Endothelial cell of umbilical vein (primary cell): ENCODE data around the gene EVC2. TPM values are rescaled to one million over a fixed set of nuclear protein-coding genes. Genes with fewer than 3 reads are reported as not detected.

Experiments used
- BruUV-seq: library from RNA; stranded (reverse); fragments of 400-500 nt; replicated peaks from 2 replicates; lab custom pipeline; 2021; lab: Mats Ljungman, UMichigan
- CTCF ChIA-PET: fragments of 300-600, 350-600 bp; sonication (Branson Sonifier 250); formaldehyde crosslinking; loops from one replicate; lab custom pipeline; 2021; ENCODE audit warnings: antibody characterized with exemption, inconsistent platforms; lab: Charles Lee
- POLR2A ChIA-PET: fragments of 300-600, 350-600 bp; sonication (Branson Sonifier 250); formaldehyde crosslinking; loops from one replicate; lab custom pipeline; 2021; ENCODE audit warnings: antibody characterized with exemption, inconsistent platforms; lab: Charles Lee
- DNase-seq: peaks from one replicate; pipeline ENCODE4 v3.0.0-alpha.2; 2011; ENCODE audit warnings: low read depth, low spot score
- FAIRE-seq: peaks from 2 replicates; lab custom pipeline; 2011; peaks lifted over from hg19 to GRCh38; lab: Jason Lieb, UNC
- H2AFZ ChIP-seq: 2 replicates; pipeline ENCODE4 v1.6.0; 2012; ENCODE audit warnings: low read depth, low read length, control low read depth, inconsistent platforms
- H3K27ac ChIP-seq: 2 replicates; pipeline ENCODE4 v1.5.1; 2011; ENCODE audit warnings: low read depth, mild to moderate bottlenecking, control low read depth, low read length, moderate library complexity; ENCODE audit not compliant: insufficient read depth
- H3K27me3 ChIP-seq, 2 experiments: 2 replicates each; pipeline versions ENCODE4 v1.6.0 to v1.6.1; 2011; ENCODE audit warnings: low read length in 2 of 2, mixed read lengths in 1 of 2; ENCODE audit not compliant: control insufficient read depth in 2 of 2, insufficient read depth in 2 of 2
- H3K36me3 ChIP-seq, 2 experiments: 2 replicates in 1 of 2; 3 replicates in 1 of 2; pipeline ENCODE4 v1.5.1; 2011; ENCODE audit warnings: low read length in 2 of 2, mild to moderate bottlenecking in 1 of 2, moderate library complexity in 1 of 2; ENCODE audit not compliant: control insufficient read depth in 2 of 2, insufficient read depth in 2 of 2; ENCODE audit errors: extremely low read depth in 1 of 2
- H3K4me1 ChIP-seq: 3 replicates; pipeline ENCODE4 v1.5.1; 2011; ENCODE audit warnings: mild to moderate bottlenecking, low read length; ENCODE audit not compliant: control insufficient read depth, insufficient read depth; ENCODE audit errors: extremely low read depth
- H3K4me2 ChIP-seq: 2 replicates; pipeline ENCODE4 v1.6.1; 2011; ENCODE audit warnings: low read length, control low read depth, mixed read lengths; ENCODE audit not compliant: insufficient read depth
- H3K4me3 ChIP-seq, 3 experiments: fragments of 200-600 bp in 1 of 3; sonication (generic), shearing (Covaris generic) in 1 of 3; replicated peaks in 1 of 3; 2 replicates each; pipeline ENCODE4 v1.5.1; 2011 to 2016; ENCODE audit warnings: control low read depth in 3 of 3, low read length in 3 of 3, mild to moderate bottlenecking in 2 of 3, inconsistent platforms in 1 of 3, low read depth in 1 of 3, moderate library complexity in 1 of 3; ENCODE audit not compliant: insufficient read depth in 1 of 3
- H3K79me2 ChIP-seq: 2 replicates; pipeline ENCODE4 v1.6.0; 2012; ENCODE audit warnings: low read length, inconsistent platforms; ENCODE audit not compliant: control insufficient read depth, insufficient read depth
- H3K9ac ChIP-seq: replicated peaks from 2 replicates; pipeline ENCODE3; 2011; ENCODE audit warnings: low read length, control low read depth; ENCODE audit not compliant: insufficient read depth; ENCODE audit errors: extremely low read depth
- H3K9me1 ChIP-seq: replicated peaks from 3 replicates; pipeline ENCODE4 v1.6.0; 2011; ENCODE audit warnings: mild to moderate bottlenecking, low read length; ENCODE audit not compliant: control insufficient read depth, insufficient read depth; ENCODE audit errors: extremely low read depth
- H3K9me3 ChIP-seq: replicated peaks from 2 replicates; pipeline ENCODE4 v1.5.1; 2012; ENCODE audit warnings: low read length, inconsistent platforms; ENCODE audit not compliant: control insufficient read depth, insufficient read depth
- H4K20me1 ChIP-seq: replicated peaks from 2 replicates; pipeline ENCODE3; 2011; ENCODE audit warnings: mild to moderate bottlenecking, low read length; ENCODE audit not compliant: control insufficient read depth, insufficient read depth; ENCODE audit errors: extremely low read depth
- CTCF ChIP-seq, 2 donors: IDR thresholded peaks; 1 replicate in 1 of 2; 2 replicates in 1 of 2; pipeline ENCODE4 v1.5.1; 2011; ENCODE audit warnings: low read length in 2 of 2, mild to moderate bottlenecking in 2 of 2, moderate library complexity in 2 of 2, control low read depth in 1 of 2, inconsistent platforms in 1 of 2, low read depth in 1 of 2; ENCODE audit not compliant: insufficient read depth in 1 of 2; ENCODE audit errors: extremely low read depth in 1 of 2
- EZH2 ChIP-seq: IDR thresholded peaks from 2 replicates; pipeline ENCODE4 v1.6.1; 2012; ENCODE audit warnings: borderline replicate concordance, low read depth, mild to moderate bottlenecking, moderate library complexity, low read length, inconsistent platforms; ENCODE audit not compliant: severe bottlenecking
- FOS ChIP-seq: IDR thresholded peaks from 2 replicates; pipeline ENCODE4 v1.6.1; 2011; ENCODE audit warnings: mild to moderate bottlenecking, low read length, moderate library complexity, borderline replicate concordance; ENCODE audit not compliant: insufficient read depth
- GATA2 ChIP-seq: IDR thresholded peaks from 2 replicates; pipeline ENCODE4 v1.7.0; 2011; ENCODE audit warnings: low read depth, mild to moderate bottlenecking, moderate library complexity, mixed read lengths, low read length; ENCODE audit not compliant: insufficient read length, insufficient read depth
- JUN ChIP-seq: IDR thresholded peaks from 2 replicates; pipeline ENCODE4 v1.6.1; 2011; ENCODE audit warnings: borderline replicate concordance, low read depth; ENCODE audit not compliant: insufficient read length, insufficient read depth
- MAX ChIP-seq: IDR thresholded peaks from 2 replicates; pipeline ENCODE4 v1.6.1; 2011; ENCODE audit not compliant: insufficient read depth, insufficient read length
- MYC ChIP-seq: IDR thresholded peaks from one replicate; pipeline ENCODE4 v1.6.1; 2011; ENCODE audit warnings: mild to moderate bottlenecking, low read depth, low read length
- POLR2A ChIP-seq: IDR thresholded peaks from 2 replicates; pipeline ENCODE4 v1.6.1; 2012; ENCODE audit warnings: low read depth, mild to moderate bottlenecking, control low read depth, low read length
- POLR2AphosphoS5 ChIP-seq: IDR thresholded peaks from 2 replicates; pipeline ENCODE4 v1.6.1; 2012; ENCODE audit warnings: low read depth, mild to moderate bottlenecking, control low read depth, low read length, moderate library complexity; ENCODE audit not compliant: insufficient read depth
- dilution Hi-C: fragments of 300-500 bp; cut with MboI; formaldehyde crosslinking; loops from one replicate; pipeline ENCODE4 v1.15.0; 2019; ENCODE audit warnings: low sequenced_read_pairs; ENCODE audit not compliant: extremely low pct_ligation_motif_present
- intact Hi-C: fragments of 100-400 bp; cut with micrococcal nuclease; formaldehyde crosslinking; loops from one replicate; pipeline ENCODE4 v1.10.0; 2022
- polyA plus RNA-seq, 4 experiments: library from polyadenylated mRNA; depleted of rRNA in 3 of 4; stranded (reverse) in 3 of 4; unstranded in 1 of 4; fragments of >200 nt; gene quantifications; 2 replicates each; pipeline versions ENCODE4 v1.2.1 to v1.2.3, GENCODE V29; 2011 to 2012; ENCODE audit warnings: missing spikeins in 1 of 4
- total RNA-seq: library from RNA; stranded (reverse); gene quantifications from 2 replicates; pipeline ENCODE4 v1.2.3, GENCODE V29; 2021

Gene EVC2
- total and polyA plus RNA-seq, 2 donors (not counting 3 experiments of a cell fraction or from before 2014, with no cell fraction given), result 1.7 to 8.8 TPM

GRCh38 chr4:5640096-5640495, 68.3 kb downstream of the EVC2 start:
- no peak for FAIRE-seq
- no peak overlapping the region for H3K4me2 ChIP-seq
- intact Hi-C loops, result no loop called here

More at GRCh38 chr4:5640096-5640495, 68.3 kb downstream of the EVC2 start:
- Histone ChIP-seq H4K20me1 (no peaks in the 10 kb centered on the region), H3K27ac (no peak overlapping the region), H3K4me3 (no peak overlapping the region), H3K27me3 (no peaks in the 10 kb centered on the region), H3K9ac (no peak overlapping the region), H3K79me2 (no peaks in the 10 kb centered on the region), H3K36me3 (peaks cover 4 to 10% of the 10 kb centered on the region in 2 experiments), H2AFZ (no peak overlapping the region), H3K9me3 (no peaks in the 10 kb centered on the region), H3K4me1 (no peaks in the 10 kb centered on the region), H3K9me1 (no peaks in the 10 kb centered on the region)
- no peak for DNase-seq
- ChIA-PET POLR2A (no interaction called here), CTCF (no interaction called here)
- dilution Hi-C loops, result no loop called here
- no peak for TF ChIP-seq POLR2A
- TF ChIP-seq JUN, result no peak
- TF ChIP-seq MAX, result no peak
- no peak for TF ChIP-seq MYC
- no peak for TF ChIP-seq FOS
- TF ChIP-seq POLR2AphosphoS5, result no peak
- no peak for TF ChIP-seq EZH2
- no peak for TF ChIP-seq CTCF (IDR thresholded peaks at IDR 0.05; ENCODE audit: extremely low read depth in 1 of 2, insufficient read depth in 1 of 2, low read depth in 1 of 2, low read length in 2 of 2)
- TF ChIP-seq GATA2, result no peak
- BruUV-seq, result no TSS peak
